GM23338 (cell line): ENCODE results near the gene SLC47A1.

Source experiments
- CTCF ChIP-seq, 2 experiments: fragments of 200-600 bp in 1 of 2; sonication (generic) in 1 of 2; conservative IDR thresholded peaks; 2 replicates each; pipeline versions ENCODE4 v1.5.1 to v1.6.1; 2016 to 2017; ENCODE audit warnings: antibody characterized with exemption in 2 of 2, low read depth in 2 of 2, mild to moderate bottlenecking in 2 of 2, moderate library complexity in 1 of 2
- EZH2phosphoT487 ChIP-seq: fragments of 200-600 bp; sonication (generic); IDR thresholded peaks from one replicate; pipeline ENCODE4 v1.8.1; 2018; ENCODE audit warnings: antibody characterized with exemption; ENCODE audit not compliant: unreplicated experiment
- NANOG ChIP-seq: IDR thresholded peaks from 2 replicates; pipeline ENCODE4 v1.6.1; 2016; ENCODE audit warnings: antibody characterized with exemption, borderline replicate concordance
- POLR2AphosphoS5 ChIP-seq: IDR thresholded peaks from 2 replicates; pipeline ENCODE4 v1.6.1; 2016; ENCODE audit warnings: antibody characterized with exemption, low read depth
- TF ChIP-seq, protein P1 (sequence below): IDR thresholded peaks from one replicate; pipeline ENCODE4 v1.6.1; 2018; ENCODE audit warnings: antibody characterized with exemption; ENCODE audit not compliant: unreplicated experiment

- TF ChIP-seq CTCF (conservative IDR thresholded peaks at IDR 0.05; ENCODE audit: low read depth in 2 of 2) = no peak
- TF ChIP-seq POLR2AphosphoS5 = no peak
- TF ChIP-seq, protein P1, sequence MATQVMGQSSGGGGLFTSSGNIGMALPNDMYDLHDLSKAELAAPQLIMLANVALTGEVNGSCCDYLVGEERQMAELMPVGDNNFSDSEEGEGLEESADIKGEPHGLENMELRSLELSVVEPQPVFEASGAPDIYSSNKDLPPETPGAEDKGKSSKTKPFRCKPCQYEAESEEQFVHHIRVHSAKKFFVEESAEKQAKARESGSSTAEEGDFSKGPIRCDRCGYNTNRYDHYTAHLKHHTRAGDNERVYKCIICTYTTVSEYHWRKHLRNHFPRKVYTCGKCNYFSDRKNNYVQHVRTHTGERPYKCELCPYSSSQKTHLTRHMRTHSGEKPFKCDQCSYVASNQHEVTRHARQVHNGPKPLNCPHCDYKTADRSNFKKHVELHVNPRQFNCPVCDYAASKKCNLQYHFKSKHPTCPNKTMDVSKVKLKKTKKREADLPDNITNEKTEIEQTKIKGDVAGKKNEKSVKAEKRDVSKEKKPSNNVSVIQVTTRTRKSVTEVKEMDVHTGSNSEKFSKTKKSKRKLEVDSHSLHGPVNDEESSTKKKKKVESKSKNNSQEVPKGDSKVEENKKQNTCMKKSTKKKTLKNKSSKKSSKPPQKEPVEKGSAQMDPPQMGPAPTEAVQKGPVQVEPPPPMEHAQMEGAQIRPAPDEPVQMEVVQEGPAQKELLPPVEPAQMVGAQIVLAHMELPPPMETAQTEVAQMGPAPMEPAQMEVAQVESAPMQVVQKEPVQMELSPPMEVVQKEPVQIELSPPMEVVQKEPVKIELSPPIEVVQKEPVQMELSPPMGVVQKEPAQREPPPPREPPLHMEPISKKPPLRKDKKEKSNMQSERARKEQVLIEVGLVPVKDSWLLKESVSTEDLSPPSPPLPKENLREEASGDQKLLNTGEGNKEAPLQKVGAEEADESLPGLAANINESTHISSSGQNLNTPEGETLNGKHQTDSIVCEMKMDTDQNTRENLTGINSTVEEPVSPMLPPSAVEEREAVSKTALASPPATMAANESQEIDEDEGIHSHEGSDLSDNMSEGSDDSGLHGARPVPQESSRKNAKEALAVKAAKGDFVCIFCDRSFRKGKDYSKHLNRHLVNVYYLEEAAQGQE = no peak
- TF ChIP-seq NANOG = no peak
- no peak for TF ChIP-seq EZH2phosphoT487
Observed at GRCh38 chr17:19508577-19508867, 25.1 kb upstream of the SLC47A1 start.
